ENCODE measurements around the gene PRX. TPM values are rescaled to one million over a fixed set of nuclear protein-coding genes. Genes with fewer than 3 reads are reported as not detected.

The PRX gene
- total RNA-seq, 4 donors from 2014 or later: 454 to 667 (median 548) TPM

- peaks cover 0 to 50% (median 2%) of the 10 kb centered on the region in 4 donors for H3K4me1 ChIP-seq
- no peak for DNase-seq (ENCODE audit: low spot score in 2 of 2)
- H3K4me3 ChIP-seq: no peak overlapping the region
- no peaks in the 10 kb centered on the region for H3K27me3 ChIP-seq
- H3K9me3 ChIP-seq: no peaks in the 10 kb centered on the region
- no peak for TF ChIP-seq CTCF (IDR thresholded peaks at IDR 0.05)
- no peak for TF ChIP-seq EP300 (IDR thresholded peaks at IDR 0.05)
- H3K27ac ChIP-seq: no peak overlapping the region
- WGBS, 2 donors: 47 to 54% methylated on average over 3 of the region's 3 CpGs
- peaks cover 0 to 25% (median 0%) of the 10 kb centered on the region in 3 donors for H3K36me3 ChIP-seq
Observed at GRCh38 chr19:40400559-40400958, 12.6 kb downstream of the PRX start.

GRCh38 chr19:40398417-40399131 is 14.6 kb downstream of the PRX start:
- Histone ChIP-seq H3K9me3 (no peaks in the 10 kb centered on the region), H3K36me3 (peaks cover 0 to 34% (median 0%) of the 10 kb centered on the region in 3 donors), H3K27me3 (no peaks in the 10 kb centered on the region), H3K4me3 (peak overlapping the region in 3 of 4 donors; percentile 6 to 27 (median 19)), H3K4me1 (peaks cover 0 to 36% (median 2%) of the 10 kb centered on the region in 4 donors), H3K27ac (peak overlapping the region in 1 of 4 donors; percentile 5)
- TF ChIP-seq EP300 (IDR thresholded peaks at IDR 0.05): no peak
- no peak for TF ChIP-seq CTCF (IDR thresholded peaks at IDR 0.05)
- no peak for TF ChIP-seq POLR2A (IDR thresholded peaks at IDR 0.05)
- no peak for DNase-seq (ENCODE audit: low spot score in 2 of 2)
- 47 to 48% methylated on average over 36 to 49 of the region's 49 CpGs for WGBS, 2 donors

GRCh38 chr19:40397568-40397906 is 15.6 kb downstream of the PRX start:
- TF ChIP-seq CTCF (IDR thresholded peaks at IDR 0.05) (no peak), EP300 (IDR thresholded peaks at IDR 0.05) (no peak), POLR2A (IDR thresholded peaks at IDR 0.05) (no peak)
- H3K4me1 ChIP-seq: peaks cover 0 to 26% (median 0%) of the 10 kb centered on the region in 4 donors
- H3K4me3 ChIP-seq: no peak overlapping the region
- H3K9me3 ChIP-seq: no peaks in the 10 kb centered on the region
- 88 to 90% methylated on average over 19 to 21 of the region's 22 CpGs for WGBS, 2 donors
- DNase-seq (ENCODE audit: low spot score in 2 of 2): no peak
- no peak overlapping the region for H3K27ac ChIP-seq
- H3K27me3 ChIP-seq: no peaks in the 10 kb centered on the region
- H3K36me3 ChIP-seq: peaks cover 0 to 34% (median 0%) of the 10 kb centered on the region in 3 donors

GRCh38 chr19:40396886-40397567 is 16.2 kb downstream of the PRX start:
- Histone ChIP-seq H3K9me3 (no peaks in the 10 kb centered on the region), H3K27me3 (no peaks in the 10 kb centered on the region), H3K4me1 (peaks cover 0 to 25% (median 0%) of the 10 kb centered on the region in 4 donors), H3K36me3 (peaks cover 0 to 34% (median 0%) of the 10 kb centered on the region in 3 donors), H3K27ac (no peak overlapping the region), H3K4me3 (no peak overlapping the region)
- 85 to 94% methylated on average over 17 of the region's 20 CpGs for WGBS, 2 donors
- TF ChIP-seq POLR2A (IDR thresholded peaks at IDR 0.05): no peak
- no peak for TF ChIP-seq CTCF (IDR thresholded peaks at IDR 0.05)
- no peak for TF ChIP-seq EP300 (IDR thresholded peaks at IDR 0.05)
- no peak for DNase-seq (ENCODE audit: low spot score in 2 of 2)

GRCh38 chr19:40395956-40396355 is 17.2 kb downstream of the PRX start:
- no peak for TF ChIP-seq CTCF (IDR thresholded peaks at IDR 0.05)
- TF ChIP-seq EP300 (IDR thresholded peaks at IDR 0.05): no peak
- TF ChIP-seq POLR2A (IDR thresholded peaks at IDR 0.05): no peak
- no peak overlapping the region for H3K4me3 ChIP-seq
- no peak for DNase-seq (ENCODE audit: low spot score in 2 of 2)
- H3K9me3 ChIP-seq: no peaks in the 10 kb centered on the region
- 80 to 87% methylated on average over 10 to 14 of the region's 14 CpGs for WGBS, 2 donors
- peaks cover 0 to 23% (median 0%) of the 10 kb centered on the region in 4 donors for H3K4me1 ChIP-seq
- H3K36me3 ChIP-seq: peaks cover 0 to 34% (median 0%) of the 10 kb centered on the region in 3 donors
- H3K27me3 ChIP-seq: no peaks in the 10 kb centered on the region
- no peak overlapping the region for H3K27ac ChIP-seq
